ENCODE results near the gene PAQR9.

PAQR9 gene
- total RNA-seq: 0 reads per million in 3 donors

- Histone ChIP-seq H3K27me3 (replicated peaks; ENCODE audit: control insufficient read depth, insufficient read depth, low read length, poor library complexity, severe bottlenecking) (peaks cover 20% of the 10 kb centered on the region), H3K27ac (ENCODE audit: insufficient read depth, low read length, poor library complexity, severe bottlenecking) (no peak within 1 kb of the TSS), H3K9me3 (ENCODE audit: control insufficient read depth, low read length) (no peaks in the 10 kb centered on the region), H3K4me1 (ENCODE audit: control insufficient read depth, insufficient read depth, low read length, poor library complexity, severe bottlenecking) (peaks cover 5% of the 10 kb centered on the region), H3K36me3 (ENCODE audit: control insufficient read depth, insufficient read depth, low read length) (no peaks in the 10 kb centered on the region), H3K4me3 (ENCODE audit: insufficient read depth, low read depth, low read length, poor library complexity, severe bottlenecking) (peak within 1 kb of the TSS; percentile 50)
- no peak for DNase-seq
Observed at GRCh38 chr3:142963516-142964448, at the start of gene PAQR9. TSS of gene PAQR9 (minus strand) at chr3:142963674. CDS start at chr3:142963336, 338 bp downstream.

GRCh38 chr3:143011705-143012104 lies 48.2 kb upstream of the PAQR9 start:
- no peak for DNase-seq
- H3K27me3 ChIP-seq (replicated peaks; ENCODE audit: control insufficient read depth, insufficient read depth, low read length, poor library complexity, severe bottlenecking): no peaks in the 10 kb centered on the region
- H3K4me3 ChIP-seq (ENCODE audit: insufficient read depth, low read depth, low read length, poor library complexity, severe bottlenecking): no peak overlapping the region
- no peak overlapping the region for H3K27ac ChIP-seq (ENCODE audit: insufficient read depth, low read length, poor library complexity, severe bottlenecking)
- H3K36me3 ChIP-seq (ENCODE audit: control insufficient read depth, insufficient read depth, low read length): peaks cover 15% of the 10 kb centered on the region
- no peaks in the 10 kb centered on the region for H3K4me1 ChIP-seq (ENCODE audit: control insufficient read depth, insufficient read depth, low read length, poor library complexity, severe bottlenecking)
- H3K9me3 ChIP-seq (ENCODE audit: control insufficient read depth, low read length): no peaks in the 10 kb centered on the region

- no peaks in the 10 kb centered on the region for H3K27me3 ChIP-seq (replicated peaks; ENCODE audit: control insufficient read depth, insufficient read depth, low read length, poor library complexity, severe bottlenecking)
- no peaks in the 10 kb centered on the region for H3K9me3 ChIP-seq (ENCODE audit: control insufficient read depth, low read length)
- H3K4me1 ChIP-seq (ENCODE audit: control insufficient read depth, insufficient read depth, low read length, poor library complexity, severe bottlenecking): no peaks in the 10 kb centered on the region
- peaks cover 9% of the 10 kb centered on the region for H3K36me3 ChIP-seq (ENCODE audit: control insufficient read depth, insufficient read depth, low read length)
- H3K27ac ChIP-seq (ENCODE audit: insufficient read depth, low read length, poor library complexity, severe bottlenecking): no peak overlapping the region
- no peak overlapping the region for H3K4me3 ChIP-seq (ENCODE audit: insufficient read depth, low read depth, low read length, poor library complexity, severe bottlenecking)
- no peak for DNase-seq
Observed at GRCh38 chr3:143010024-143010423, 46.5 kb upstream of the PAQR9 start.

GRCh38 chr3:143004823-143005222 lies 41.3 kb upstream of the PAQR9 start:
- H3K9me3 ChIP-seq (ENCODE audit: control insufficient read depth, low read length): no peaks in the 10 kb centered on the region
- peaks cover 8% of the 10 kb centered on the region for H3K4me1 ChIP-seq (ENCODE audit: control insufficient read depth, insufficient read depth, low read length, poor library complexity, severe bottlenecking)
- no peak overlapping the region for H3K4me3 ChIP-seq (ENCODE audit: insufficient read depth, low read depth, low read length, poor library complexity, severe bottlenecking)
- H3K27me3 ChIP-seq (replicated peaks; ENCODE audit: control insufficient read depth, insufficient read depth, low read length, poor library complexity, severe bottlenecking): no peaks in the 10 kb centered on the region
- no peak overlapping the region for H3K27ac ChIP-seq (ENCODE audit: insufficient read depth, low read length, poor library complexity, severe bottlenecking)
- no peak for DNase-seq
- H3K36me3 ChIP-seq (ENCODE audit: control insufficient read depth, insufficient read depth, low read length): no peaks in the 10 kb centered on the region

GRCh38 chr3:143002727-143003126 lies 39.3 kb upstream of the PAQR9 start:
- Histone ChIP-seq H3K4me3 (ENCODE audit: insufficient read depth, low read depth, low read length, poor library complexity, severe bottlenecking) (peak overlapping the region; percentile 90), H3K27me3 (replicated peaks; ENCODE audit: control insufficient read depth, insufficient read depth, low read length, poor library complexity, severe bottlenecking) (no peaks in the 10 kb centered on the region), H3K36me3 (ENCODE audit: control insufficient read depth, insufficient read depth, low read length) (no peaks in the 10 kb centered on the region), H3K27ac (ENCODE audit: insufficient read depth, low read length, poor library complexity, severe bottlenecking) (no peak overlapping the region), H3K9me3 (ENCODE audit: control insufficient read depth, low read length) (no peaks in the 10 kb centered on the region), H3K4me1 (ENCODE audit: control insufficient read depth, insufficient read depth, low read length, poor library complexity, severe bottlenecking) (peaks cover 8% of the 10 kb centered on the region)
- no peak for DNase-seq

GRCh38 chr3:143002083-143002712 lies 38.7 kb upstream of the PAQR9 start:
- Histone ChIP-seq H3K9me3 (ENCODE audit: control insufficient read depth, low read length) (no peaks in the 10 kb centered on the region), H3K4me1 (ENCODE audit: control insufficient read depth, insufficient read depth, low read length, poor library complexity, severe bottlenecking) (peaks cover 8% of the 10 kb centered on the region), H3K27ac (ENCODE audit: insufficient read depth, low read length, poor library complexity, severe bottlenecking) (peak overlapping the region; percentile 93), H3K27me3 (replicated peaks; ENCODE audit: control insufficient read depth, insufficient read depth, low read length, poor library complexity, severe bottlenecking) (no peaks in the 10 kb centered on the region), H3K4me3 (ENCODE audit: insufficient read depth, low read depth, low read length, poor library complexity, severe bottlenecking) (peak overlapping the region; percentile 90), H3K36me3 (ENCODE audit: control insufficient read depth, insufficient read depth, low read length) (no peaks in the 10 kb centered on the region)
- no peak for DNase-seq

- Histone ChIP-seq H3K27ac (ENCODE audit: insufficient read depth, low read length, poor library complexity, severe bottlenecking) (peak within 1 kb of the TSS; percentile 93), H3K4me1 (ENCODE audit: control insufficient read depth, insufficient read depth, low read length, poor library complexity, severe bottlenecking) (peaks cover 8% of the 10 kb centered on the region), H3K27me3 (replicated peaks; ENCODE audit: control insufficient read depth, insufficient read depth, low read length, poor library complexity, severe bottlenecking) (no peaks in the 10 kb centered on the region), H3K36me3 (ENCODE audit: control insufficient read depth, insufficient read depth, low read length) (no peaks in the 10 kb centered on the region), H3K9me3 (ENCODE audit: control insufficient read depth, low read length) (no peaks in the 10 kb centered on the region), H3K4me3 (ENCODE audit: insufficient read depth, low read depth, low read length, poor library complexity, severe bottlenecking) (peak within 1 kb of the TSS; percentile 90)
- DNase-seq: peak; percentile 78 to 89 (median 87)
Observed at GRCh38 chr3:143001369-143002082, 38.1 kb upstream of the PAQR9 start, which contains the start of gene U2SURP. TSS of gene U2SURP (plus strand) at chr3:143001570. CDS start at chr3:143001629, 59 bp downstream.

GRCh38 chr3:143001034-143001368 lies 37.5 kb upstream of the PAQR9 start:
- no peaks in the 10 kb centered on the region for H3K27me3 ChIP-seq (replicated peaks; ENCODE audit: control insufficient read depth, insufficient read depth, low read length, poor library complexity, severe bottlenecking)
- H3K4me1 ChIP-seq (ENCODE audit: control insufficient read depth, insufficient read depth, low read length, poor library complexity, severe bottlenecking): peaks cover 8% of the 10 kb centered on the region
- no peak for DNase-seq
- H3K36me3 ChIP-seq (ENCODE audit: control insufficient read depth, insufficient read depth, low read length): no peaks in the 10 kb centered on the region
- peak overlapping the region; percentile 90 for H3K4me3 ChIP-seq (ENCODE audit: insufficient read depth, low read depth, low read length, poor library complexity, severe bottlenecking)
- no peaks in the 10 kb centered on the region for H3K9me3 ChIP-seq (ENCODE audit: control insufficient read depth, low read length)
- H3K27ac ChIP-seq (ENCODE audit: insufficient read depth, low read length, poor library complexity, severe bottlenecking): peak overlapping the region; percentile 93

- H3K27me3 ChIP-seq (replicated peaks; ENCODE audit: control insufficient read depth, insufficient read depth, low read length, poor library complexity, severe bottlenecking): no peaks in the 10 kb centered on the region
- no peaks in the 10 kb centered on the region for H3K9me3 ChIP-seq (ENCODE audit: control insufficient read depth, low read length)
- no peaks in the 10 kb centered on the region for H3K36me3 ChIP-seq (ENCODE audit: control insufficient read depth, insufficient read depth, low read length)
- DNase-seq: no peak
- peak overlapping the region; percentile 90 for H3K4me3 ChIP-seq (ENCODE audit: insufficient read depth, low read depth, low read length, poor library complexity, severe bottlenecking)
- H3K27ac ChIP-seq (ENCODE audit: insufficient read depth, low read length, poor library complexity, severe bottlenecking): peak overlapping the region; percentile 93
- H3K4me1 ChIP-seq (ENCODE audit: control insufficient read depth, insufficient read depth, low read length, poor library complexity, severe bottlenecking): peaks cover 8% of the 10 kb centered on the region
Observed at GRCh38 chr3:143000528-143000927, 37.1 kb upstream of the PAQR9 start.
